HEK293 (cell line): ENCODE results near the gene RDH5.

ENCODE experiments used
- CTCF ChIA-PET: fragments of 350-600 bp; formaldehyde crosslinking; extraction: SDS; loops from one replicate; lab custom pipeline; 2021; ENCODE audit warnings: antibody characterized with exemption; lab: Yijun Ruan, JAX
- POLR2A ChIA-PET: fragments of 300-600 bp; formaldehyde crosslinking; extraction: SDS; loops from one replicate; lab custom pipeline; 2020; ENCODE audit warnings: antibody characterized with exemption, inconsistent platforms; lab: Yijun Ruan, JAX
- H3K27ac ChIP-seq: fragments of 200-500 bp; sonication (Bioruptor generic); 2 replicates; pipeline ENCODE4 v1.5.1; 2014; ENCODE audit warnings: low read depth, low read length, control low read depth, inconsistent platforms; ENCODE audit errors: extremely low read depth
- H3K36me3 ChIP-seq, 2 experiments: fragments of 200-500 bp in 1 of 2; sonication (Bioruptor generic) in 1 of 2; 1 replicate in 1 of 2; 2 replicates in 1 of 2; pipeline ENCODE4 v1.5.1; 2014 to 2017; ENCODE audit warnings: inconsistent platforms in 2 of 2, low read length in 2 of 2; ENCODE audit not compliant: control insufficient read depth in 2 of 2, insufficient read depth in 1 of 2
- H3K4me1 ChIP-seq: fragments of 200-500 bp; sonication (Bioruptor generic); 2 replicates; pipeline ENCODE4 v1.5.1; 2014; ENCODE audit warnings: mild to moderate bottlenecking, low read length, inconsistent platforms; ENCODE audit not compliant: control insufficient read depth, insufficient read depth
- H3K4me3 ChIP-seq: 2 replicates; pipeline ENCODE4 v1.5.1; 2011; ENCODE audit warnings: low read depth, mild to moderate bottlenecking, control low read depth, low read length, moderate library complexity
- H3K9me3 ChIP-seq: fragments of 200-500 bp; sonication (Bioruptor generic); 2 replicates; pipeline ENCODE4 v1.5.1; 2014; ENCODE audit warnings: low read depth, low read length, inconsistent platforms; ENCODE audit not compliant: control insufficient read depth, insufficient read depth
- AEBP2 ChIP-seq: fragments of 450-650 bp; formaldehyde crosslinking; IDR thresholded peaks from 2 replicates; pipeline ENCODE4 v1.5.1; 2016; ENCODE audit warnings: missing biosample characterization, missing genetic modification characterization, borderline replicate concordance
- GLI4 ChIP-seq: fragments of 450-650 bp; formaldehyde crosslinking; IDR thresholded peaks from 2 replicates; pipeline ENCODE4 v1.5.1; 2016; ENCODE audit warnings: missing biosample characterization, missing genetic modification characterization
- IKZF3 ChIP-seq: fragments of 450-650 bp; IDR thresholded peaks from 2 replicates; pipeline ENCODE4 v1.5.0; 2018; ENCODE audit warnings: missing biosample characterization, mild to moderate bottlenecking, missing genetic modification characterization, moderate library complexity
- INSM2 ChIP-seq: fragments of 450-650 bp; formaldehyde crosslinking; IDR thresholded peaks from 2 replicates; pipeline ENCODE4 v1.5.1; 2016; ENCODE audit warnings: missing biosample characterization, missing genetic modification characterization
- KLF17 ChIP-seq: fragments of 450-650 bp; formaldehyde crosslinking; IDR thresholded peaks from 2 replicates; pipeline ENCODE4 v1.5.1; 2016; ENCODE audit warnings: missing biosample characterization, missing genetic modification characterization
- SP7 ChIP-seq: fragments of 450-650 bp; formaldehyde crosslinking; IDR thresholded peaks from 2 replicates; pipeline ENCODE4 v1.5.1; 2016; ENCODE audit warnings: missing biosample characterization, missing genetic modification characterization
- TRIM28 ChIP-seq: IDR thresholded peaks from 2 replicates; pipeline ENCODE4 v1.6.1; 2011; ENCODE audit warnings: low read length, control low read depth, borderline replicate concordance
- YY2 ChIP-seq: fragments of 450-650 bp; formaldehyde crosslinking; IDR thresholded peaks from 2 replicates; pipeline ENCODE4 v1.5.1; 2016; ENCODE audit warnings: missing biosample characterization, missing genetic modification characterization
- ZBTB20 ChIP-seq: fragments of 450-650 bp; formaldehyde crosslinking; IDR thresholded peaks from 2 replicates; pipeline ENCODE4 v1.5.1; 2016; ENCODE audit warnings: missing biosample characterization, missing genetic modification characterization
- ZEB2 ChIP-seq: fragments of 450-650 bp; formaldehyde crosslinking; IDR thresholded peaks from 2 replicates; pipeline ENCODE4 v1.5.1; 2016; ENCODE audit warnings: missing biosample characterization, missing genetic modification characterization
- ZIC2 ChIP-seq: fragments of 450-650 bp; formaldehyde crosslinking; IDR thresholded peaks from 2 replicates; pipeline ENCODE4 v1.5.1; 2016; ENCODE audit warnings: missing biosample characterization, missing genetic modification characterization
- ZNF121 ChIP-seq: fragments of 450-650 bp; formaldehyde crosslinking; IDR thresholded peaks from 2 replicates; pipeline ENCODE4 v1.5.1; 2016; ENCODE audit warnings: missing biosample characterization, missing genetic modification characterization
- ZNF175 ChIP-seq: fragments of 450-650 bp; formaldehyde crosslinking; IDR thresholded peaks from 2 replicates; pipeline ENCODE4 v1.5.1; 2016; ENCODE audit warnings: missing biosample characterization, missing genetic modification characterization
- ZNF221 ChIP-seq: fragments of 450-650 bp; formaldehyde crosslinking; IDR thresholded peaks from 2 replicates; pipeline ENCODE4 v1.5.1; 2017; ENCODE audit warnings: missing biosample characterization, missing genetic modification characterization, borderline replicate concordance
- ZNF239 ChIP-seq: fragments of 450-650 bp; formaldehyde crosslinking; IDR thresholded peaks from 2 replicates; pipeline ENCODE4 v1.5.1; 2016; ENCODE audit warnings: missing biosample characterization, missing genetic modification characterization
- ZNF302 ChIP-seq: fragments of 450-650 bp; formaldehyde crosslinking; IDR thresholded peaks from 2 replicates; pipeline ENCODE4 v1.5.1; 2016; ENCODE audit warnings: missing biosample characterization, missing genetic modification characterization, low read depth
- ZNF37A ChIP-seq: fragments of 450-650 bp; IDR thresholded peaks from 2 replicates; pipeline ENCODE4 v1.5.1; 2018; ENCODE audit warnings: missing biosample characterization, missing genetic modification characterization
- ZNF416 ChIP-seq: fragments of 450-650 bp; formaldehyde crosslinking; IDR thresholded peaks from 2 replicates; pipeline ENCODE4 v1.5.1; 2016; ENCODE audit warnings: missing biosample characterization, missing genetic modification characterization
- ZNF529 ChIP-seq: fragments of 450-650 bp; formaldehyde crosslinking; IDR thresholded peaks from 2 replicates; pipeline ENCODE4 v1.5.1; 2017; ENCODE audit warnings: missing genetic modification characterization, missing biosample characterization; ENCODE audit not compliant: insufficient replicate concordance
- ZNF596 ChIP-seq: fragments of 450-650 bp; IDR thresholded peaks from 2 replicates; pipeline ENCODE4 v1.5.0; 2018; ENCODE audit warnings: missing biosample characterization, mild to moderate bottlenecking, missing genetic modification characterization, moderate library complexity
- ZNF654 ChIP-seq: fragments of 450-650 bp; formaldehyde crosslinking; IDR thresholded peaks from 2 replicates; pipeline ENCODE4 v1.5.1; 2016; ENCODE audit warnings: low read depth, missing biosample characterization, missing genetic modification characterization
- ZNF658 ChIP-seq: fragments of 450-650 bp; formaldehyde crosslinking; IDR thresholded peaks from 2 replicates; pipeline ENCODE4; 2016; ENCODE audit warnings: missing biosample characterization, missing genetic modification characterization
- TF ChIP-seq, protein P1 (sequence below): fragments of 450-650 bp; IDR thresholded peaks from 2 replicates; pipeline ENCODE4 v1.5.1; 2018; ENCODE audit warnings: missing biosample characterization, missing genetic modification characterization

RDH5 gene

GRCh38 chr12:55767156-55767555 is 47.0 kb downstream of the RDH5 start:
- TF ChIP-seq ZNF654 (tag by site-specific recombination) (no peak), SP7 (no peak), ZNF121 (tag by site-specific recombination) (peak; percentile 88)
- ChIA-PET POLR2A (interaction anchor here (0.6 to 1.0 kb wide), 2 partner anchors 50 to 168 kb away, joined by 3 read pairs; partner anchors contain the start of genes ORMDL2 and SARNP), CTCF (interaction anchor here (1.0 kb wide), 1 partner anchor 11 kb away, joined by 3 read pairs; no protein-coding TSS in a partner anchor)

GRCh38 chr12:55771736-55772135 is 51.5 kb downstream of the RDH5 start:
- peaks cover 29 to 57% of the 10 kb centered on the region in 2 experiments for H3K36me3 ChIP-seq
- ChIA-PET POLR2A (interaction anchor here (1.0 to 1.2 kb wide), 2 partner anchors 46 to 59 kb away, joined by 4 to 7 read pairs; partner anchors contain the start of gene SARNP), CTCF (interaction anchor here (0.9 to 1.6 kb wide), 4 partner anchors 9 to 224 kb away, joined by 3 to 5 read pairs (median 4); no protein-coding TSS in a partner anchor)
- H3K9me3 ChIP-seq = no peaks in the 10 kb centered on the region
- H3K27ac ChIP-seq = no peak overlapping the region
- TF ChIP-seq ZNF529 = no peak
- no peak for TF ChIP-seq KLF17 (tag by site-specific recombination)
- TF ChIP-seq ZNF221 (tag by site-specific recombination) = no peak
- no peak for TF ChIP-seq ZEB2 (tag by site-specific recombination)
- TF ChIP-seq GLI4 (tag by site-specific recombination) = no peak
- no peak for TF ChIP-seq YY2 (tag by site-specific recombination)
- no peak for TF ChIP-seq INSM2 (tag by site-specific recombination)
- no peak for TF ChIP-seq ZIC2 (tag by site-specific recombination)
- no peak for TF ChIP-seq ZNF658 (tag by site-specific recombination)
- TF ChIP-seq IKZF3 (tag by site-specific recombination) = no peak
- TF ChIP-seq AEBP2 (tag by site-specific recombination) = no peak
- TF ChIP-seq ZNF416 (tag by site-specific recombination) = no peak
- no peak for TF ChIP-seq TRIM28
- TF ChIP-seq ZNF302 (tag by site-specific recombination) = no peak
- TF ChIP-seq ZNF239 (tag by site-specific recombination) = no peak
- TF ChIP-seq ZBTB20 = no peak
- TF ChIP-seq, protein P1, sequence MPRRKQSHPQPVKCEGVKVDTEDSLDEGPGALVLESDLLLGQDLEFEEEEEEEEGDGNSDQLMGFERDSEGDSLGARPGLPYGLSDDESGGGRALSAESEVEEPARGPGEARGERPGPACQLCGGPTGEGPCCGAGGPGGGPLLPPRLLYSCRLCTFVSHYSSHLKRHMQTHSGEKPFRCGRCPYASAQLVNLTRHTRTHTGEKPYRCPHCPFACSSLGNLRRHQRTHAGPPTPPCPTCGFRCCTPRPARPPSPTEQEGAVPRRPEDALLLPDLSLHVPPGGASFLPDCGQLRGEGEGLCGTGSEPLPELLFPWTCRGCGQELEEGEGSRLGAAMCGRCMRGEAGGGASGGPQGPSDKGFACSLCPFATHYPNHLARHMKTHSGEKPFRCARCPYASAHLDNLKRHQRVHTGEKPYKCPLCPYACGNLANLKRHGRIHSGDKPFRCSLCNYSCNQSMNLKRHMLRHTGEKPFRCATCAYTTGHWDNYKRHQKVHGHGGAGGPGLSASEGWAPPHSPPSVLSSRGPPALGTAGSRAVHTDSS (tag by site-specific recombination) = no peak
- TF ChIP-seq ZNF37A (tag by site-specific recombination) = no peak
- no peak for TF ChIP-seq ZNF175
- no peak for TF ChIP-seq ZNF596 (tag by site-specific recombination)
- TF ChIP-seq, all 188 proteins: peak for 0
- Histone ChIP-seq H3K4me1 (no peaks in the 10 kb centered on the region), H3K4me3 (no peak overlapping the region)

More at GRCh38 chr12:55767156-55767555, 47.0 kb downstream of the RDH5 start:
- Histone ChIP-seq H3K4me1 (no peaks in the 10 kb centered on the region), H3K36me3 (peaks cover 31 to 61% of the 10 kb centered on the region in 2 experiments), H3K9me3 (no peaks in the 10 kb centered on the region), H3K27ac (no peak overlapping the region), H3K4me3 (no peak overlapping the region)
